ENCODE data around the gene VAV2.

VAV2 gene

DNA sequence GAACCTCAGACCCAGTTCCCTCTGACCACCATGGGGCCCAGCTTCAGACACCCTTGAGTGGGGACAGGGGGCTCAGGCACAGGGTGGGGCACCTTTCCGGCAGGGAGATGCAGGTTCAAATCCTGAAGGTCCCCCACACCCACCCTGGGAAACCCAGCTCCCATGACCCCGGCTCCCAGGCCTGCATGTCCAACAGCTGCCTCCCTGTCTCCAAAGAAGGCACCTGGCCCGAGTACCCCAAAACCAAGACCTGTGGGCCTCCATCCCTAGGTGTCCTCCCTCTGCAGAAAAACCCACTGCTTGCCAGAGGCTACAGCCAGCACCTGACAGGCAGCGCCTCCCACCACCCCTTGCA, 38.5 kb downstream of the VAV2 start:
- DNase-seq (ENCODE audit: low read depth in 1 of 2, low spot score in 1 of 2) = no peak

DNA sequence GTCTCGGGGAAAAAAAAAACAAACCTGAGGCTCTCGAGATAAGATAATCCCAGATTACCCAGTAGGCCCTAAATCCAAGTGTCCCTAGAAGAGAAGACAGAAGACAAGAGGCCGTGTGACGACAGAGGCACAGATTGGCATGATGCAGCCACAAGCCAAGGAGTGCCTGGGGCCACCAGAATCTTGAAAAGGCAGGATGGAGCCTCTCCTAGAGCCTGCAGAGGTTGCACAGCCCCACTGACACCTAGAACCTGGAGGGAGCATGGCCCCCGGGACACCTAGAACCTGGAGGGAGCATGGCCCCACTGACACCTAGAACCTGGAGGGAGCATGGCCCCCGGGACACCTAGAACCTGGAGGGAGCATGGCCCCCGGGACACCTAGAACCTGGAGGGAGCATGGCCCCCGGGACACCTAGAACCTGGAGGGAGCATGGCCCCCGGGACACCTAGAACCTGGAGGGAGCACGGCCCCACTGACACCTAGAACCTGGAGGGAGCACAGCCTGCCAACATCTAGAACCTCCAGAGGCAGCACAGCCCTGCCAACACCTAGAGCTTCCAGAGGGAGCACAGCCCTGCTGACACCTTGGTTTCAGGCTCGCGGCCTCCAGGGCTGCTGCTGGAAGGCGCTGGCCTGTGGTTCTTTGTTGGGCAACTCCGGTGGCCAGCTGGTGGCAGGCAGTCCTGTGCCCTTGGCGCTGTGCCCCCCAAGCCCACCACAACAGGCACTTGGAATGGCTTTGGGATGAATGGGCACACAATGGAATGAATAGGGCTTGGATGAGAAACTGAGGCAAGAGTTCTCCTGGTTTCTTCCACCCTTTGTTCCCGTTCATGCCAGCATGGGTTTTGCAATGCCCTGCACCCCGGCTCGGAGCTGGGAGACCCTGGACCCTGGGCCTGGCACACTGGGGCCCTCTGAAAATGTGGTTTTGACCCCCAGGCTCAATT, 39.2 kb downstream of the VAV2 start:
- DNase-seq (ENCODE audit: low read depth in 1 of 2, low spot score in 1 of 2) = no peak

GRCh38 chr9:133951265-133951664, 40.9 kb downstream of the VAV2 start:
- no peak for DNase-seq (ENCODE audit: low read depth in 1 of 2, low spot score in 1 of 2)

DNA sequence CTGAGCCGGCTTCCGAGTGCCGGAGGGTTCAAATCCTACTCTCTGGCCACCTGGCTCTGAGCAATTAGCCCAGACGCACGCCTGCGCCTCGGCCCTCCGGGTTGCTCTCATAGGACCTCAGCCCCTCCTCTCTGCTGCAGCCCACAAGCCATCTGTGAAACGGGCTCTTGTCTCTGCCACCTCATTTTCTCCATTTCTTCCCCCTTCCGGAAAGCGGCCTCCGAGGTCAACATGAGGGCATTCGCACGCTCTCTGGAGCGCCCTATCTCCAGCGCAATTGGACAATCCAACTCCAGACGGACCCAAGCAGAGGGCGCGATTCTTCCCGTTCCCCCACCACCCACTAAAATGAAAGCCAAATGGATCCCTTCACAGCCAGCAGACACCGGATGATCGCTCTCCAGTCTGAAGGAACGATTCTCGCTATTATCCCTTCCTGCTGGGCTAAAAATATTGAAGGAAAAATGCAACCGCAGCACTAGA, 41.5 kb downstream of the VAV2 start:
- DNase-seq (ENCODE audit: low read depth in 1 of 2, low spot score in 1 of 2) = no peak

DNA sequence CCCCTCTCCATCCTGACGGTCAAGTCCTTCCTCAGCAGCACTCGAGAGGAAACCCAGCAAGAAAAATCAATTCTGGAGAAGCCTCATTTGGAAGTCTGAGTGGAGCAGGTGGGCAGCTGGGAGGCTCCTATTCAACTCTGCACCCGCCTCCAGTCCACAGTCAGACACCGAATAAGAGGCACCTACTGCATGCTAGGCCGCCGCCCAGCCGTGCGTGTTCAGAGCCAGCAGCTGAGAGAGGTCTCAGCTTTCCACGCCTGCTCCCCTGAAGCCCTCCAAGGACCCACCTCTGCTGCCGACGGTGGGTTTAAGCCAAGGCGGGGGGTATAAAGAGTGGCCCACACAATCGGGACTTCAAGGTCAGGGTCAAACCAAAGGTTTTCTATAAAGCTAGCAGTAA, 41.9 kb downstream of the VAV2 start:
- DNase-seq (ENCODE audit: low read depth in 1 of 2, low spot score in 1 of 2) = no peak

DNA sequence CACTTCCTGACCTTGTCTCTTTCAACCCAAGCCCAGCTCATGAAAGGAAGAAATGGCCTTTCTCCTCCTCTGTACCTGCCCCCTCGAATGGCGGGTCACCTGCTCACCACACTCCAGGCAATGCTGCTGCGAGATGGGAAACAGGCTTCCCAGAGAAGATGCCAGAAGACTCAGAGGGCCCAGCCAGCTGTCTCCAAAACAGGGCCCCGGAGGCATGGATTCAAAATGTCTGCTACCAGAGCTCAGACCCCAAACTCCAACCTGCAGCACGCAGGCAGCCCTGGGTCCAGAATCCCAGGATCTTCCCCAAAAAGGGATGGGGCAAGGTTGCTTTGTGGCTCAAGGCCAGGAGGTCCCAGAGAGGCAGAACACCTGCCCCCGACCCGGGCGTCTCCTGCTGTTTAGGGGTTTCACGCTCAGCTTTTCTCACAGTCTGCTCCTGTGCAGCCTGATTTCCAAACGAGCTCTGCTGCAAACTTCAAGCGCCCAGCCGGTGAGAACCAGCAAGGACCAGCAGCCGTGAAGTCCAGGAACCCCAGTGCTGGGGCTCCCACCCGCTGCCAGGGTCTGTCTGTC, 42.5 kb downstream of the VAV2 start:
- no peak for DNase-seq (ENCODE audit: low read depth in 1 of 2, low spot score in 1 of 2)

DNA sequence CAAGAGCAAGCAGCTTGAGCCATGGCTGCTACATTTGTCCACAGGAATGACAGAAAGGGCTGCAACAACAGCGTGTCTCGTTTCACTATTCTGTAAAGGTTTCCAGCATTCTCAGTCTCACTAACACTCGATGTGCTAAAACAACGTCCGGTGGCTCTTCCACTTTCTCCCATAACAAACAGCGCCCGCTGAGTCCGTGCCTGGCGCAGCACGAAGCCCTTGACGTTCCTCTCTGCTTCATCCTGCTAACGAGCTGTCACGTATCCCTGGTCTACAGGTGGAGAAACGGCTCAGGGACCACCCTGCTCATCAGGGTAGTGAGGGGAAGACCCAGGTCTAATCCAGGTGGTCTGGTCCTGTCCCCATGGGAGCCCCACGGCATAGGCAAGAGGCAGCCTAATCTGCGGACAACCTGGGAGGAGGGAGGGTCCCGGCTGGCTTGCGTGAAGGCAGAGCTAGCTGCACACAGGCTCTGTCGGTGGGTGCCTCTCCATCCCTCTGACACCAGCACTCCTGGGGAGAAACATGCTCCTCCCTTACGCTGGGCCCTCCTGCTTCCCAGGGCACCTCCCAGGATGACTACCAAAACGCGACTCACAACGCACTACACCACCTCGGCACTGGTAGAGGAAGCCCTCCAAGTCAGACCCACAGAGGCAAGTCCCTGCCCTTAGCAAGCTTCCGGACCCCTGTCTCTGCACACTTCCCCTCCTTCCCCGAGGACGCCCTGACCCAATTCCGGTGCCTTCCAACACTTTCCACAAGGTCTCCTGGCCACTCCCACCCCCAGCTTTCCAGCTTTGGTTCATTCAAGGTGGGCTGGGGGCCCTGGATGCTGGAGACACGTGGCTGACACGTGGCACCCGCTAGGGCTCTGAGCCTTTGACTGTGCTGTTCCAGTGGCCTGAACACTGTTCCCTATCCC, 43.3 kb downstream of the VAV2 start:
- no peak for DNase-seq (ENCODE audit: low read depth in 1 of 2, low spot score in 1 of 2)

GRCh38 chr9:133948131-133948530, 44.0 kb downstream of the VAV2 start:
- no peak for DNase-seq (ENCODE audit: low read depth in 1 of 2, low spot score in 1 of 2)

DNA sequence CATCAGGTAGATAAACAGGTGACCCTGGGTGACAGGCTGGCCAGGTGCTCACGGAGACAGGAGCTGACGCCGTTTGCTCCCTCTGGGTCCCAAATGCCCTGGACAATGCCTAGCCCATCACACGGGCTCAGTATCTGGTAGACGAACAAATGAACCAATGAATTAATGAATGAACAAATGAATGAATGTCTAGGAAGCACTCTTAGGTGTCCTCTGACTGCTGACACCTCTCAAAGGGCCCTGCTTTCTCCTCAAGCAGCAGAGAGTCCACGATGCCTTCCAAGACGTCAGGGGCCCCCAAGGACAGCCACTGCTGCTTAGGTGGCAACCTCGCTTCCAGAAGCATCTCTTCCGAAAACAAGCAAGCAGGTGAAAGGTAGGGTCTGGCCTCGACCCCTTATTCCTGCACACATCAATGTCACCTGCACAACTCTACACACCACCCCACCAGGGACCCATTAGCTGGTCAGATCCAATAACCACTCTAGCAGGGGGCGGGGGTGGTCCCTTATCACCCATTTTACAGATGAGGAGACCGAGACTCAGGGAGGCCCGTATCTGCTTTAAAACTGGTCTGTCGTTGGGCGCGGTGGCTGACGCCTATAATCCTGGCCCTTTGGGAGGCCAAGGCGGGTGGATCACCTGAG, 45.2 kb downstream of the VAV2 start:
- no peak for DNase-seq (ENCODE audit: low read depth in 1 of 2, low spot score in 1 of 2)

DNA sequence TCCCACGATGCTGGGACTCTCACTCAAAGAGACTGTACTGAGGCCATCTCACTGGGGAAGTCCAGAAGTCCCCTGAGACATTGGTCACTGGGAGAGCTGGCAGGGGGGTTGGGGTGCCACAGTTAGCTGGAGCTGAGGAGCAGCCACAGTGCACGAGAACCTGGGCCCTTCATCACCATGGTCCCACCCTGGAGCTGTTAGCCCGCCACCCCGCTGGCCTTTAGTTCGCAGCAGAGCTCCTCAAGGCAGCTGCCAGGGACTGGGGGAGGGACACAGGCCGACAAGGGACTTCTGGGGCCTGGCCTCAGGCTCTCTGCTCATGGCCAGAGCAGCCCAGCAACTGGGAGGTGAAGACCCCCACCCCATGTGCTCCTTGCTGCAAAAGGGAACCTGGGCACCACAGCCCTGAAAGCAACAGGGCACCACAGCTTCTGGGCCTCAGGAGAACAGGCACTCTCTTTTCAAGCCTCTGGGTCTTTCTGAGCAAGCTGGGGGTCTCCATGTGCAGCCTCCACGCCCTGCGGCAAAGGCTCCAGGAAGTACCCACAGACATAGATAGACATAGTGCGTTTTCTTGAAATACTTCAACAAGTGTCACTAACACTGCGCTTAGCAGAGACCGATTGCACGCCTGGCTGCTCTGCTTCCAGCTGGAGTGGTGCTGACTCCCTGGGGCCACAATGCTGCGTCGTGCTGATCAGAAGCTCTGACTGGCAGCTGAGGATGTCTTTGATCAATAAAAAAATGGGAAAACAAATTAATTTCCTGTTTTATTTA, 46.0 kb downstream of the VAV2 start:
- DNase-seq (ENCODE audit: low read depth in 1 of 2, low spot score in 1 of 2) = no peak

DNA sequence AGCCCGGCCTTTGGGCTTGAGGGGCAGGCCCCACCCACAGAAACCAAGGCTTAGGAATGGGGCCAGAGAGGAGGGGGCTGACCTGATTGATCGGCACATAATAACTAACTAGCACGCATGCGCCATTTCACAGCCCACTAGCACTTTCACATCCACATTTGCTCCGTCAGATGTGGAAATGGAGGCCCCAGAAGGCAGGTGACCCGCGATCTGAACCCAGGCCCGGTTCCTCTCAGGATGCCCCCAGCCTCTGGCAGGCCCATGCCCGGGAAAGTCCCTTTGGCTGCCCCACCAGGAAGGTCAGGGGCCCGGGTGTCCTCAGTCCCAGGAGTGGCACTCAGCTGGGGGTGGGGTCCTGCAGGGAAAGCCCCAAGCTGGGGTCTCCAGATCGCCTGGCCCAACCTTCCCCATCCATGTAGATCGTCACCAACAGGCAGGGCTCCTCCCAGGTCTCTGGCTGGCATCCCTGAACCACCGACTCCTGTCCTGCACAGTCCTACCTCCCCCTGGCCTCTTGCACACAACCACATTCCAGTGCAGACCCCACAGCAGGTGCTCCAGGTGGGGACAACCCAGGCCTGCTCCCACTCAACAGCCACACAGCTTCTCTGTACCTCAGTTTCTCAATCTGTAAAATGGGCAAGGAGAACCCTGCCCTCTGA, 46.7 kb downstream of the VAV2 start:
- DNase-seq (ENCODE audit: low read depth in 1 of 2, low spot score in 1 of 2) = no peak

DNA sequence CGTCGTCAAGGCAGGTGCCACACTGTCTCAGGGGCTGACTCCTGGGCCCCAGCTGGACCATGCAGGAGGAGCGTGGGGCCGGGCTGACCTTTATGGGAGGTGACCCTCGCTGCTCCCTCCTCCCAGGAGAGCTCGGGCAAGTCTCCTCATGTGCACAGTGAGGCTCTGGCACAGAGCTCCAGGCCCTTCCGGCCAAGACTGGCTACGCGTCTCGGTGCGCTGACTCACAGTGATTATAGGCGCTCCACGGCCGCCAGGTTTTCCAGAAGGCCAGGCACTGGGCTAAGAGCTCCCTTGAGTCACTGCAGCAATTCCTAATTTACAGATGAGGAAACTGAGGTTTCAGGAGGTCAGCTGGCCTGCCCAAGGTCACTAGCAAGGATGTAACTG, 47.4 kb downstream of the VAV2 start:
- DNase-seq (ENCODE audit: low read depth in 1 of 2, low spot score in 1 of 2) = no peak

DNA sequence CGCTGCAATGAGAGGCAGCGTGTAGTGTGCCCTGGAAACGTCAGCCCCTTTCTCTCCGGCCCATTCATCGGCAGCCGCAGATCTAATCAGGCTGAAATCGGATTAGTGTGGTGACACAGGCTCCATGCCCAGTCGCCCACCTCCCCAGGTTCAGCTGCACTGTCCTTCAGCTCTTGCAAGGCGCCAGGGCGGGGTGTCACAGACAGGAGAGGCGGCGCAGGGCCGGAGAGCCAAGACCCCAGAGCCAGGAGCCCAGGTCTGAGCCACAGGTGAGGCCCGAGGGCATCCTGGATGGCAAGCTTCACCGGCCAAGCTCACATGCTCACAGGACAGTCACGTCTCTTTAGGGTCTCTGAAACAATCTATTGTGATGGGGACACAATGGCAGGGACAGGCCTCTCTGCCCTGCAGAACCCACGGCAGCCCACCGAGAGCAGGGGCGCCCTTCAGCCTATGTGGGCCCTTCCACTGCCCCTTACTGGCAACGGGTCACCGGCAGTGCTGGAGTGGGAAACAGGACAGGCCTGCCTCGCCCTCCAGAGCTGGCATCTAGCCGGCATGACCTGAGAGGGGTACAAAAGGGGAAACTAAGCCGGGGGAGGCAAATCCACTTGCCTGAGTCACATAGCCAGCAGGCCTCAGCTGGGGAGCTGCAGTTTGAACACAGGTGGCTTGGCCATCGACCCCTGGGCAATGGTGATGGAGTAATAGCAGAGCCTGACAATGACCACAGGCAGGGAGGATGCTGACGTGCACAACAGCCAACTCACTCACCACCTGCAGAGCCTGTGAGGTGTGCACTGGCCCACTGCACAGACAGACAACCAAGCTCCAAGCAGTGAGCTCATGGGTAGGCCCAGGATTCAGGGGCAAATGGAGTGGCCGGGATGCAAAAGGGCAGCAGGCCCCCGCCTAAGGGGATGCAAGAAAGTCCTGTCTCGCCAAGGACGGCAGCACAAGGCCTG, 48.1 kb downstream of the VAV2 start:
- DNase-seq (ENCODE audit: low read depth in 1 of 2, low spot score in 1 of 2) = no peak

GRCh38 chr9:133943036-133943780, 48.9 kb downstream of the VAV2 start:
- DNase-seq (ENCODE audit: low read depth in 1 of 2, low spot score in 1 of 2) = no peak

DNA sequence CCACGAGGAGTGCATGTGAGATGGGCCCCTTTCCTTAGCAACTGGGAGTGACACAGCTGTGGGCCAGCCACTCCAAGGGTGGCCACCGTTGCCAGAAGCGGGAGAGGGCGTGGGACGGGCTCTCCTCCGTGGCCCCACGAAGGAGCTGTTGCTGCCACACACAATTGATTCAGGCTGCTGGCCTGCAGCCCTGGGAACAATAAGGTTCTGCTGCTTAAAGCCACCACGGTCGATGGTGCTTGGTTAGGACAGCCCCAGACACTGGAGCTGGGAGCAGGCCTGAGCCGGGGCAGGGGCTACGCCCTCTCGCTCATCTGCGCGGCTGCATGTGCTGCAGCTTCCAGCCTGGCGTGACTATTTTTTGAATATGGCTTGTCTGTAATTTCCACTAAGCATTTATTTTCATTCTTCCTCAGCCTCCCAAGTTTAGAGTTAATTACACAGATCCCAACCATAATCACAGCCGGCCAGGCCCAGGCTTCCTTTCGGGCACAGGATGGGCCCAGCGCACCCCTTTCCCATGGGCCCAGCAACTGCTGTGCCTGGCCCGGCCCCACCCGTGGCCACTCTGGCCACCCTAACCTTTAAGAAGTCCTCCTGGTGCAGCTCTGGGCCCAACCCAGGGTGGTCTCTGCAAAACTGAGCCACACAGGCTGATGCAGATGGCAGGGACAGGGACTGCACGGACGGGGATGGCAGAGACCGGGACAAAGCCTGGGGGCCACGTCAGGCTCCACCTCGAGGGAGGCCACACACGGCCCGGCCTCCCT, 49.7 kb downstream of the VAV2 start:
- no peak for DNase-seq (ENCODE audit: low read depth in 1 of 2, low spot score in 1 of 2)

DNA sequence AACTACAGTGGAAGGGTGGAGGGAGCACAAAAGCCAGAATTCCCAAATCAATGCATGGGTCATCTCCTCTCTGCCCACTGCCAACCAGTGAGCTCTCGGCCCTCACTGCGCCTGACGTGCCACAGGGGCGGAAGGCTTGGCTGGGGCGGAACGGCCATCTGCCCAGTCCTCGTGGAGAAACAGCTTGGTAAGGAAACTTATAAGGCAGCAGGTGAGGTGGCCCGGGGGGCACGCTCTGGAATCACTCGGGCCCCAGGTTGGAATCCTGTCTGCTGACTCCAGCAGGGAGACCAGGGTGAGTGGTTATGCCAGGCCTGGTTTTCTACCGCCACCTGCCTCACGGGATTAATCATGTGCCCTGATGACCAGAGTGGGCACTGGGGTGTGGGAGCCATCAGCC, 52.3 kb downstream of the VAV2 start:
- no peak for DNase-seq (ENCODE audit: low read depth in 1 of 2, low spot score in 1 of 2)

DNA sequence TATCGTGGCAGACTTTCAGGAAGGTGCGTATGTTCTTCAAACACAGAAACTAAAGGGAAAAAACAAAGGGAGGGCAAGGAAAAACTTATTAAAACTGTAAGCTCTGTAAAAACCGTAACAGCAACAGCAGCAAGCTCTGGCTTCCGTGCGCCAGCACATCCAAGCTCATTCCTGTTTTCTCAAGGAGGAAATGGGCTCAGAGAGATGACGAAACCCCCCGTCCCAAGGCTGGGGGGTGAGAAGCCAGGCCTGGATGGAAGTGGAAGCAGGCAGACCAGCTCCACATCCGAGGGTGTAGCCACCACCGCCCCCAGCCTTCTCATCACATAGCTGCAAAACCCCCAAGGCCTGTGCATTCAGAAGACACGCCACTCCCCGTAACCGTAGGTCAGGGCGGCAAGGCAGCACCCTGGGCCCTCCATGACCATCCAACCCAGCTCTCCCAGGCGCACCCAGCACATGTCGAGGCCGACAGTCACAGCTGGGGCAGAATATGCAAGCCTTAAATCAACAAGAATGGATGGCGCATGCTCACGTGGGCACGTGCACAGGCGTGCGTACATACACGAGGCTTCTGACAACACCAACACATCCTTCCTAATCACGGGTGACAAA, 52.8 kb downstream of the VAV2 start:
- no peak for DNase-seq (ENCODE audit: low read depth in 1 of 2, low spot score in 1 of 2)

All from stimulated activated CD4-positive, alpha-beta T cell treated with anti-CD3 and anti-CD28 coated beads, Interleukin-15, amount 100 ng/mL, for 1 hour (primary cell).